ENCODE data around the gene TEX11. TPM values are rescaled to one million over a fixed set of nuclear protein-coding genes. Genes with fewer than 3 reads are reported as not detected.
"Not testable (repeated sequence)": the region's sequence is repeated elsewhere in the genome, so short reads cannot be mapped to it uniquely, and the experiment has no call there.

TEX11 gene
- total RNA-seq, 4 donors from 2014 or later: not detected

DNA sequence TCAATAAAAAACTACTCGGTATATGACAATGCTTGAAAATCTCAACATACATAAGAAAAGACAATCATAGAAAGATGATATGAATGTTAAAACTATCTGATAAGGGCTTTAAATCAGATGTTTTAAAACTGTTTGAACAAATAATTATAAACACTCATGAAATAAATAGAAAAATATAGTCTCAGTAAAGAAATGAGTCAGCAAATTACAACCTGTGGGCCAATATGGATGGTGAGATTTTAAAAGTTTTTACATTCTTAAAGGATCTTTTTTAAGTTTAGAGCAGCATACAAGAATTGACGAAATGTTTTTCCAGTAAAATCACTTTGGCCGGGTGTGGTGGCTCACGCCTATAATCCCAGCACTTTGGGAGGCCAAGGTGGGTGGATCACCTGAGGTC, 83.1 kb downstream of the TEX11 start:
- DNase-seq (ENCODE audit: low spot score) (no peak), ATAC-seq (ENCODE audit: low FRiP score) (no peak)
- TF ChIP-seq CTCF (IDR thresholded peaks at IDR 0.05): no peak

DNA sequence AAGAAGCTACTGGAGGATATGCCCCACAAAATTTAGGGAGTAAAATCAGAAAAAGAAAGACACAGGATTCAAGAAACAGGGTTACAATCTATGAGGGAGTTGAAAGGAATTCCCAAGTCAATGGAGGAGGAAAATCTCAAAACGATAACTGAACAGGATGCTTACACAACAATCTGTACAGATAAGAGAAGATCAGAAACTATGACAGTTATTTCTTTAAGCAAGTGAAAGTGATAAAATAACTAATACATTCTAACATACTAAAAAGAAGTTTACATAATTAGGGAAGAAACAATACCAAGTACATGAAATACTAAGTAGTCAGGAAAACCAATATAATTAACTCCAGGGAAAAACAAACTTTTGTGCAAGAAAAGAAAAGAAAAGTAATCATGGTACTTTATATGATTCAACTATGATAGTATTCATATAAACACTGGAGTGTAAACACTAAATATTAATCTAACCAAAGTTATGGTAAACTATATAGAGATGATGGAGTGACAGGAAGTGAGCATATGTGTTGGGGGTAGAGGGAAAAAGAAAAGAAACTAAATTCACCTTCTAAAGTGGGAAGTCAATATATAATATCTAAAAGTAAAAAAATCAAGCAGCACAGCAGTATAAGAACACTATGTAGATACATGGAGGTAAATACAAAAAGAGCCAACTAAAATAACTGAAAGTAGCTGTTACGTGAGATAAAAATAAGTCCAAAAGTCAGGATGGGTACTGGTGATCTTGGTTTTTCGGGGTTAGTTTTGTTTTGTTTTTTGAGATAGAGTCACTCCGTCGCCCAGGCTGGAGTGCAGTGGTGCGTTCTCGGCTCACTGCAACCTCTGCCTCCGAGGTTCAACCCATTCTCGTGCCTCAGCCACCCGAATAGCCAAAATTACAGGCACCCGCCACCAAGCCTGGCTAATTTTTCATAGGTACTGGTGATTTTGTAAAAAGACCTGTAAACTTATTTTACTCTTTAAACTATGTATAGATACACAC, 99.3 kb downstream of the TEX11 start:
- ATAC-seq (ENCODE audit: low FRiP score) (no peak), DNase-seq (ENCODE audit: low spot score) (no peak)
- no peak for TF ChIP-seq CTCF (IDR thresholded peaks at IDR 0.05)

- no peak for TF ChIP-seq CTCF (IDR thresholded peaks at IDR 0.05)
- ATAC-seq (ENCODE audit: low FRiP score): no peak
- DNase-seq (ENCODE audit: low spot score): no peak
These were observed 102.4 kb downstream of the TEX11 start for GRCh38 chrX:70806081-70806480.

DNA sequence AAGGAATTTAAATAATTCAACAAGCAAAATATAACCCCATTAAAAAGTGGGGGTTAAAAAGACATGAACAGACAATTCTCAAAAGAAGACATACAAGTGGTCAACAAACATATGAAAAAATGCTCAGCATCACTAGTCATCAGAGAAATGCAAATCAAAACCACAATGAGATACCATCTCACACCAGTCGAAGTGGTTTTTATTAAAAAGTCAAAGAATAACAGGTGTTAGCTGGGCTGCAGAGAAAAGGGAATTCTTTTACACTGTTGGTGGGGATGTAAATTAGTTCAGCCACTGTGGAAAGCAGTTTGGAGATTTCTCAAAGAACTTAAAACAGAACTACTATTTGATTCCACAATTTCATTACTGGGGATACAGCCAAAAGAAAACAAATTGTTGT, 111.8 kb downstream of the TEX11 start:
- not testable (repeated sequence) for ATAC-seq (ENCODE audit: low FRiP score); DNase-seq (ENCODE audit: low spot score)

GRCh38 chrX:70774223-70774622, 134.3 kb downstream of the TEX11 start:
- TF ChIP-seq CTCF (IDR thresholded peaks at IDR 0.05): no peak
- DNase-seq (ENCODE audit: low spot score): no peak
- no peak for ATAC-seq (ENCODE audit: low FRiP score)

DNA sequence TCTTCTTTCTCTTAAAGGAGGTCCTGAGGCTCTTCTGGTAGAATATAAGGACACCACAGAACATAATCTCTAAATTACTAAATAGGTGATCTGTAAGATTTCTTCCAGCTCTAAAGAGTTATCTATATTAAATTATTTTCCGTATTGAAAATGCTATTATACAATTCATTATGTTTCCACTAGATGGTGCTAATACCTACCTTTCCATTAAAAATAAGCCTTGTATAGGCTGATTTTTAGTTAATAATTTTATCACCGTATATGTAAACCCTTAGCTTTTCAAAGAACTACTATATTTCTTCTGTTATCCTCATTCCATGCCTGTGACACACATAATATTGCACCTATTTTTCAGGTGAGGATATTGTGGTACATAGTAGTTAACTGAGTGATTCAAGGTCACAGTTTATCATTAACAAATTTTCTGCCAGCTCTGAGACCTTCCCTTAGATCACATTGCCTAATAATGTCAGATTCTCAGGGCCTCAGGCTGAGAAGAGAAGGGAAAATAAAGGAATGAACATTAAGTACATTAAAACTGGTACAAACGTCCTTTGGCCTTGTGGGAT, 138.8 kb downstream of the TEX11 start:
- ATAC-seq (ENCODE audit: low FRiP score): no peak
- TF ChIP-seq CTCF (IDR thresholded peaks at IDR 0.05): no peak
- DNase-seq (ENCODE audit: low spot score): no peak

DNA sequence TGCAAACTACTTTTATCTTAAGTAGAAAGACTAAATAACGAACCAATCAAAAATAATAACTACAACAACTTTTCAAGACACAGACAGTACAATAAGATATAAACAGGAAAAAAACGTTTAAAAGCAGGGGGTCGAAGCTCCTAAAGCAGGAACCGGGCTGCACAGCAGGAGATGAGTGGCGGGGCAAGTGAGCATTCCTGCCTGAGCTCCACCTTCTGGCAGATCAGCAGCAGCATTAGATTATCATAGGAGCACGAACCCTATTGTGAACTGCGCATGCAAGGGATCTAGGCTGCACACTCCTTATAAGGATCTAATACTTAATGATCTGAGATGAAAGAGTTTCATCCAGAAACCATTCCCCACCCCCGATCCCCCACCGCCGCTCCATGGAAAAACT, 146.2 kb downstream of the TEX11 start:
- ATAC-seq (ENCODE audit: low FRiP score) (no peak), DNase-seq (ENCODE audit: low spot score) (no peak)
- no peak for TF ChIP-seq CTCF (IDR thresholded peaks at IDR 0.05)
